ENCODE results near the gene PCDHGA11.
"Not testable (repeated sequence)": the region's sequence is repeated elsewhere in the genome, so short reads cannot be mapped to it uniquely, and the experiment has no call there.

The PCDHGA11 gene

DNA sequence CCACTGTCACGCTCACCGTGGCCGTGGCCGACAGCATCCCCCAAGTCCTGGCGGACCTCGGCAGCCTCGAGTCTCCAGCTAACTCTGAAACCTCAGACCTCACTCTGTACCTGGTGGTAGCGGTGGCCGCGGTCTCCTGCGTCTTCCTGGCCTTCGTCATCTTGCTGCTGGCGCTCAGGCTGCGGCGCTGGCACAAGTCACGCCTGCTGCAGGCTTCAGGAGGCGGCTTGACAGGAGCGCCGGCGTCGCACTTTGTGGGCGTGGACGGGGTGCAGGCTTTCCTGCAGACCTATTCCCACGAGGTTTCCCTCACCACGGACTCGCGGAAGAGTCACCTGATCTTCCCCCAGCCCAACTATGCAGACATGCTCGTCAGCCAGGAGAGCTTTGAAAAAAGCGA, 11.9 kb downstream of the PCDHGA11 start:
- FAIRE-seq: not testable (repeated sequence)

DNA sequence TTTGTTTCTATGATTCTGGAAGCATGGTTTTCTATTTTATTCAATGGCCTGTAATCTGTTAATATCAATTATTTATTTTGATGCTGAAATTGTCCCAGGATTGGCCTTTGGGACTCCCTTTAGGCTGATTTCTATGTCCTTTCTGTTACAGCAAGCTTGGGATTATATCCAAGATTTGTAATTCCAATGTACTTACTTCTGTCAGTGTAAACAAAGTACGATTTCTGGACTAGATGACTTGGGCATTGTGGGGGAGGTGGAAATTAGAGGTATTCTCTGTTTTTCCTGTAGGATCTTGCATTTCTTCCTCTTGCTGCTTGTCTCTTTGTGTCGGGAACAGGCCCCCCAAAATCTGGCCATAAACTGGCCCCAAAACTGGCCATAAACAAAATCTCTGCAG, 13.2 kb downstream of the PCDHGA11 start:
- FAIRE-seq: no peak

- FAIRE-seq: no peak
Observed at GRCh38 chr5:141437221-141437620, 16.4 kb downstream of the PCDHGA11 start.

DNA sequence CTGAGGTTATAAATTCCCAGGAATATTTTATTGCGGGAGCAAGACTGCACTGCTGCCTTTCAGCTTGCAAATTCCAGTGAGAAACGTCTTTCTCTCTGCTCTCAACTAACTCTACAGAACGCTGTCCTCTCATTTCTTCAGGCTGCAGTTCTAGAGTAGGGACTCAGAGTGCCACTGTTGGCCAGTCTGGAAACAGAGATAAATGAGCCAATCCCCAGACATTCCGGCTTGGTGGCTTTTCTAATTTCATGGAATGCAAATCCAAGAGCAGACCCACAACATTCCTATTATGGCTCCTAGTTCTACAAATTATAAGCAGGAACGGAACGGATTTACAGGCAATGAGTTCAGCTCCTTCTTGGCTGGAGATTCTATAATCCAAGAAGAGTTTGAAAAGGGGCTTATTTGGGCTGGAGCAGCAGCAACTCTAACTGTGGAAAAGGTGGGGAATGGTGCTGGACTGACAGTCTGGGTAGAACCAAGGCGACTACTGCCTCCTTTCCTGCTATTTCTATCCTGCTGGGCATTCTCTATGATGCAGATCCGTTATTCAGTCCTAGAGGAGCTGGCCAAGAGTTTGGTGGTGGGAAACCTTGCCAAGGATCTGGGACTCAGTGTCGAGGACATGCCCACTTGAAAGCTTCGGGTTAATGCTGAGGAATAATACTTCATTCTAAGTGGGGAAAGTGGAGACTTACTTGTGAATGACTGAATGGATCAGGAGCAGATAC, 18.7 kb downstream of the PCDHGA11 start:
- no peak for FAIRE-seq

DNA sequence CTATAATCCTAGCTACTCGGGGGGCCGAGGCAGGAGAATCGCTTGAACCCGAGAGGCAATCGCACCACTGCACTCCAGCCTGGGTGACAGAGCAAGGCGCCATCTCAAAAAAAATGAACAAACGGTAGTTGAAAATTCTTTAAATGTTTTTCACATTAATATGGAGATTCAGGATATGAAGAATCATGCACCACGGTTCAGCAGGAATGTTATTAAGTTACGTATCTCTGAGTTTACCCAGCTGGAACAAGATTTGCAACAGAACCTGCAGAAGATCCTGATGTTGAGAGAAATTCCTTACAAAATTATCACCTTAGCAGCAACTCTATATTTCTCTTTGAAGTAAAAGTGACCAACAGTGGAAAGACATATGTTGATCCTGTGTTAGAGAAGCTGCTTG, 19.5 kb downstream of the PCDHGA11 start:
- FAIRE-seq: no peak

GRCh38 chr5:141441571-141442170, 20.8 kb downstream of the PCDHGA11 start:
- no peak for FAIRE-seq

- FAIRE-seq: no peak
Observed at GRCh38 chr5:141465351-141465750, 44.5 kb downstream of the PCDHGA11 start.
